ENCODE data around the gene MAPT. TPM values are rescaled to one million over a fixed set of nuclear protein-coding genes. Genes with fewer than 3 reads are reported as not detected.

MAPT gene
- total and polyA plus RNA-seq, 9 donors = 3.8 to 8.8 (median 5.8) TPM

DNA sequence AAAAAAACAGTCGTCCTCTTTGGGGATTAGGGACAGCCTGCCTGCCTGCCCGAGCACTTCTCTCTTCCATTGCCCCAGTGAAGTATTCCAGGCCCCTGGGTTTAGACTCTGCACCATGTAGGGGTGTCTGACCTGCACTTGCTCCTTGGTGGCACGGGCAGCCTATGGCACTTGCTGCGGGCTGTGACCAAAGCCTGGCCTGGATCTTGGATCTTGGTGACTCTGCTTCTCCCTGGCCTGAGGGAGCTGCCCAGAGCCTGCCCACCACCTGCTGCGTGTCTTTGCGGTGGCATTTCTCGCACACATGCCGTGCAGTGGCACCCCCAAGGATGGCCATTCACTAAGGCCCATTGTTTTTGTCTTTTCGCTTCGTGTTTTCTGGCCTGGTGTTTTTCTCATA lies 98.5 kb downstream of the MAPT start:
- 63% methylated on average over 10 of the region's 10 CpGs for WGBS (ENCODE audit: insufficient coverage)
- H3K27ac ChIP-seq (ENCODE audit: low read length) = no peak overlapping the region
- no peaks in the 10 kb centered on the region for H3K27me3 ChIP-seq (ENCODE audit: control insufficient read depth, insufficient read depth, low read length)
- no peaks in the 10 kb centered on the region for H3K36me3 ChIP-seq (ENCODE audit: control insufficient read depth, insufficient read depth, low read length)
- H3K9me3 ChIP-seq (replicated peaks; ENCODE audit: control insufficient read depth, low read depth, low read length) = no peaks in the 10 kb centered on the region
- no peak overlapping the region for H3K4me3 ChIP-seq (ENCODE audit: low read length)
- peak; percentile 30 for DNase-seq
- peaks cover 20% of the 10 kb centered on the region for H3K4me1 ChIP-seq (ENCODE audit: control insufficient read depth, insufficient read depth, low read length)

- Histone ChIP-seq H3K36me3 (ENCODE audit: control insufficient read depth, insufficient read depth, low read length) (no peaks in the 10 kb centered on the region), H3K27me3 (ENCODE audit: control insufficient read depth, insufficient read depth, low read length) (no peaks in the 10 kb centered on the region), H3K4me1 (ENCODE audit: control insufficient read depth, insufficient read depth, low read length) (peaks cover 20% of the 10 kb centered on the region), H3K4me3 (ENCODE audit: low read length) (no peak overlapping the region), H3K9me3 (replicated peaks; ENCODE audit: control insufficient read depth, low read depth, low read length) (no peaks in the 10 kb centered on the region), H3K27ac (ENCODE audit: low read length) (no peak overlapping the region)
- DNase-seq = no peak
- WGBS (ENCODE audit: insufficient coverage) = 59% methylated on average over 10 of the region's 16 CpGs
Measured at GRCh38 chr17:45993962-45994627, 99.7 kb downstream of the MAPT start.

- 69% methylated on average over 5 of the region's 8 CpGs for WGBS (ENCODE audit: insufficient coverage)
- Histone ChIP-seq H3K9me3 (replicated peaks; ENCODE audit: control insufficient read depth, low read depth, low read length) (no peaks in the 10 kb centered on the region), H3K27me3 (ENCODE audit: control insufficient read depth, insufficient read depth, low read length) (no peaks in the 10 kb centered on the region), H3K4me1 (ENCODE audit: control insufficient read depth, insufficient read depth, low read length) (peaks cover 24% of the 10 kb centered on the region), H3K36me3 (ENCODE audit: control insufficient read depth, insufficient read depth, low read length) (no peaks in the 10 kb centered on the region), H3K27ac (ENCODE audit: low read length) (peak overlapping the region; percentile 35), H3K4me3 (ENCODE audit: low read length) (no peak overlapping the region)
- no peak for DNase-seq
Measured at GRCh38 chr17:45994987-45995386, 100.6 kb downstream of the MAPT start.

- 56% methylated on average over 9 of the region's 14 CpGs for WGBS (ENCODE audit: insufficient coverage)
- Histone ChIP-seq H3K27ac (ENCODE audit: low read length) (peak overlapping the region; percentile 35), H3K4me1 (ENCODE audit: control insufficient read depth, insufficient read depth, low read length) (peaks cover 24% of the 10 kb centered on the region), H3K36me3 (ENCODE audit: control insufficient read depth, insufficient read depth, low read length) (no peaks in the 10 kb centered on the region), H3K9me3 (replicated peaks; ENCODE audit: control insufficient read depth, low read depth, low read length) (no peaks in the 10 kb centered on the region), H3K27me3 (ENCODE audit: control insufficient read depth, insufficient read depth, low read length) (no peaks in the 10 kb centered on the region), H3K4me3 (ENCODE audit: low read length) (no peak overlapping the region)
- DNase-seq = peak; percentile 63
Measured at GRCh38 chr17:45995627-45996270, 101.4 kb downstream of the MAPT start.

GRCh38 chr17:45996282-45996937 lies 102.1 kb downstream of the MAPT start:
- no peaks in the 10 kb centered on the region for H3K27me3 ChIP-seq (ENCODE audit: control insufficient read depth, insufficient read depth, low read length)
- no peak for DNase-seq
- H3K4me3 ChIP-seq (ENCODE audit: low read length) = no peak overlapping the region
- no peaks in the 10 kb centered on the region for H3K9me3 ChIP-seq (replicated peaks; ENCODE audit: control insufficient read depth, low read depth, low read length)
- H3K27ac ChIP-seq (ENCODE audit: low read length) = no peak overlapping the region
- WGBS (ENCODE audit: insufficient coverage) = 77% methylated on average over 22 of the region's 31 CpGs
- H3K36me3 ChIP-seq (ENCODE audit: control insufficient read depth, insufficient read depth, low read length) = no peaks in the 10 kb centered on the region
- peaks cover 24% of the 10 kb centered on the region for H3K4me1 ChIP-seq (ENCODE audit: control insufficient read depth, insufficient read depth, low read length)

DNA sequence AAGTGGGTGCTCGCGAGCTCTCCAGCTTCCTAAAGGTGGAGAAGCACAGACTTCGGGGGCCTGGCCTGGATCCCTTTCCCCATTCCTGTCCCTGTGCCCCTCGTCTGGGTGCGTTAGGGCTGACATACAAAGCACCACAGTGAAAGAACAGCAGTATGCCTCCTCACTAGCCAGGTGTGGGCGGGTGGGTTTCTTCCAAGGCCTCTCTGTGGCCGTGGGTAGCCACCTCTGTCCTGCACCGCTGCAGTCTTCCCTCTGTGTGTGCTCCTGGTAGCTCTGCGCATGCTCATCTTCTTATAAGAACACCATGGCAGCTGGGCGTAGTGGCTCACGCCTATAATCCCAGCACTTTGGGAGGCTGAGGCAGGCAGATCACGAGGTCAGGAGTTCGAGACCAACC lies 102.8 kb downstream of the MAPT start:
- Histone ChIP-seq H3K36me3 (ENCODE audit: control insufficient read depth, insufficient read depth, low read length) (no peaks in the 10 kb centered on the region), H3K4me1 (ENCODE audit: control insufficient read depth, insufficient read depth, low read length) (peaks cover 24% of the 10 kb centered on the region), H3K27me3 (ENCODE audit: control insufficient read depth, insufficient read depth, low read length) (no peaks in the 10 kb centered on the region), H3K27ac (ENCODE audit: low read length) (no peak overlapping the region), H3K4me3 (ENCODE audit: low read length) (no peak overlapping the region), H3K9me3 (replicated peaks; ENCODE audit: control insufficient read depth, low read depth, low read length) (no peaks in the 10 kb centered on the region)
- 84% methylated on average over 13 of the region's 13 CpGs for WGBS (ENCODE audit: insufficient coverage)
- DNase-seq = no peak

GRCh38 chr17:45997624-45998023 lies 103.3 kb downstream of the MAPT start:
- H3K4me3 ChIP-seq (ENCODE audit: low read length) = no peak overlapping the region
- no peaks in the 10 kb centered on the region for H3K9me3 ChIP-seq (replicated peaks; ENCODE audit: control insufficient read depth, low read depth, low read length)
- DNase-seq = no peak
- H3K4me1 ChIP-seq (ENCODE audit: control insufficient read depth, insufficient read depth, low read length) = peaks cover 21% of the 10 kb centered on the region
- H3K27me3 ChIP-seq (ENCODE audit: control insufficient read depth, insufficient read depth, low read length) = no peaks in the 10 kb centered on the region
- WGBS (ENCODE audit: insufficient coverage) = 94% methylated on average over 6 of the region's 9 CpGs
- no peaks in the 10 kb centered on the region for H3K36me3 ChIP-seq (ENCODE audit: control insufficient read depth, insufficient read depth, low read length)
- H3K27ac ChIP-seq (ENCODE audit: low read length) = no peak overlapping the region

DNA sequence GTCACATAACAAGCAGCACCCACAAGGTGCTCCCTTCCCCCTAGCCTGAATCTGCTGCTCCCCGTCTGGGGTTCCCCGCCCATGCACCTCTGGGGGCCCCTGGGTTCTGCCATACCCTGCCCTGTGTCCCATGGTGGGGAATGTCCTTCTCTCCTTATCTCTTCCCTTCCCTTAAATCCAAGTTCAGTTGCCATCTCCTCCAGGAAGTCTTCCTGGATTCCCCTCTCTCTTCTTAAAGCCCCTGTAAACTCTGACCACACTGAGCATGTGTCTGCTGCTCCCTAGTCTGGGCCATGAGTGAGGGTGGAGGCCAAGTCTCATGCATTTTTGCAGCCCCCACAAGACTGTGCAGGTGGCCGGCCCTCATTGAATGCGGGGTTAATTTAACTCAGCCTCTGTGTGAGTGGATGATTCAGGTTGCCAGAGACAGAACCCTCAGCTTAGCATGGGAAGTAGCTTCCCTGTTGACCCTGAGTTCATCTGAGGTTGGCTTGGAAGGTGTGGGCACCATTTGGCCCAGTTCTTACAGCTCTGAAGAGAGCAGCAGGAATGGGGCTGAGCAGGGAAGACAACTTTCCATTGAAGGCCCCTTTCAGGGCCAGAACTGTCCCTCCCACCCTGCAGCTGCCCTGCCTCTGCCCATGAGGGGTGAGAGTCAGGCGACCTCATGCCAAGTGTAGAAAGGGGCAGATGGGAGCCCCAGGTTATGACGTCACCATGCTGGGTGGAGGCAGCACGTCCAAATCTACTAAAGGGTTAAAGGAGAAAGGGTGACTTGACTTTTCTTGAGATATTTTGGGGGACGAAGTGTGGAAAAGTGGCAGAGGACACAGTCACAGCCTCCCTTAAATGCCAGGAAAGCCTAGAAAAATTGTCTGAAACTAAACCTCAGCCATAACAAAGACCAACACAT lies 104.9 kb downstream of the MAPT start, which contains the start of gene STH:
TSS of gene STH (plus strand) at position 264 of the 913 bp plus-strand sequence. CDS start at position 294, 30 bp downstream.
- peaks cover 30% of the 10 kb centered on the region for H3K4me1 ChIP-seq (ENCODE audit: control insufficient read depth, insufficient read depth, low read length)
- H3K9me3 ChIP-seq (replicated peaks; ENCODE audit: control insufficient read depth, low read depth, low read length) = no peaks in the 10 kb centered on the region
- 58% methylated on average over 4 of the region's 8 CpGs for WGBS (ENCODE audit: insufficient coverage)
- no peaks in the 10 kb centered on the region for H3K27me3 ChIP-seq (ENCODE audit: control insufficient read depth, insufficient read depth, low read length)
- no peak for DNase-seq
- H3K4me3 ChIP-seq (ENCODE audit: low read length) = no peak within 1 kb of the TSS
- H3K27ac ChIP-seq (ENCODE audit: low read length) = no peak within 1 kb of the TSS
- no peaks in the 10 kb centered on the region for H3K36me3 ChIP-seq (ENCODE audit: control insufficient read depth, insufficient read depth, low read length)

DNA sequence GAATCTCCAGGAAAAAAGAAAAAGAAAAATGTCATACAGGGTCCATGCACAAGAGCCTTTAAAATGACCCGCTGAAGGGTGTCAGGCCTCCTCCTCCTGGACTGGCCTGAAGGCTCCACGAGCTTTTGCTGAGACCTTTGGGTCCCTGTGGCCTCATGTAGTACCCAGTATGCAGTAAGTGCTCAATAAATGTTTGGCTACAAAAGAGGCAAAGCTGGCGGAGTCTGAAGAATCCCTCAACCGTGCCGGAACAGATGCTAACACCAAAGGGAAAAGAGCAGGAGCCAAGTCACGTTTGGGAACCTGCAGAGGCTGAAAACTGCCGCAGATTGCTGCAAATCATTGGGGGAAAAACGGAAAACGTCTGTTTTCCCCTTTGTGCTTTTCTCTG lies 105.5 kb downstream of the MAPT start:
- Histone ChIP-seq H3K36me3 (ENCODE audit: control insufficient read depth, insufficient read depth, low read length) (no peaks in the 10 kb centered on the region), H3K4me3 (ENCODE audit: low read length) (no peak overlapping the region), H3K4me1 (ENCODE audit: control insufficient read depth, insufficient read depth, low read length) (peaks cover 31% of the 10 kb centered on the region), H3K27me3 (ENCODE audit: control insufficient read depth, insufficient read depth, low read length) (no peaks in the 10 kb centered on the region), H3K27ac (ENCODE audit: low read length) (no peak overlapping the region), H3K9me3 (replicated peaks; ENCODE audit: control insufficient read depth, low read depth, low read length) (no peaks in the 10 kb centered on the region)
- 37% methylated on average over 8 of the region's 9 CpGs for WGBS (ENCODE audit: insufficient coverage)
- DNase-seq = no peak

All from muscle of leg (tissue), 11 donors.